RPMI7951 (cell line): ENCODE measurements around the gene ZNF560. TPM values are rescaled to one million over a fixed set of nuclear protein-coding genes. Genes with fewer than 3 reads are reported as not detected.
"Not testable (repeated sequence)": the region's sequence is repeated elsewhere in the genome, so short reads cannot be mapped to it uniquely, and the experiment has no call there.

ENCODE experiments used
- DNase-seq: peaks from one replicate; pipeline ENCODE4 v3.0.0-alpha.2; 2012; ENCODE audit warnings: low read depth
- total RNA-seq: library from RNA; depleted of rRNA; stranded (reverse); fragments of >200 nt; shearing (Covaris generic); gene quantifications from 2 replicates; pipeline ENCODE4 v1.2.3, GENCODE V29; 2014; rRNA removed

ZNF560 gene
- 3.1 and 4.2 TPM in 2 replicates for total RNA-seq

DNA sequence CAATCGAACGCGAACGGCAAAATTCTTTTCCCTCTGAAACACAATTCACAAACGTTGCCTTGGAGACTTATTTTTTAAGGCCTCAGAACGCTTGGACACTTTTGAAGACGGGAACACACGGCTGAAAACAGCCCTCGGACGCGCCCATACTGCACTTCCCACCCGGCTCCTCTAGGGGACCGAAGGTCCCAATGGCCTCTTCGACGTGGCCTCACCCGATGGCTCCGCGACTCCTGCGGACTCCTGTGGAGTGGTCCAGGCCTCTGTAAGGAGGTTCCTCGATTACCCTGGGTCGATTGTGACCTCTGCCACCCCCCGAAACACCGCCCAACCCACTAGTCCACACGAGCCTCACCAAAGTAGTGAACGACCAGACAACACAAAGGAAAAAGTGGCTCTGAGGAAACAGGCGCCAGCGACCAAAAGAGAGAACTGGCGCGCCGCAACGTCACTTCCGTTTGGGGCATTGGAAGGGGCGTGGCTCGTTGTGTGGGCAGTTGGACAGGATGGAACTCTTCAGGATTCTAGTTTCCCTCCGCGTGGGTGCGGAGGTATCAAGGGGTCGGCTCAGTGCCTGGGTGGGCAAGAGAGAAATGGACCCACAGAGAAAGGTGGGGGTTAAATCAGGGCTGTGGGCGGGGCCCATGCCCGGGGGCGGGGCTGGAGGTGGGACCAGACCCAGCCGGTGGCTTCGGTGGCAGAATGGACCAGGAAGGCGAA is at the start of gene ZNF560:
ZNF560 (minus strand) TSS at position 434 of the 720 bp plus-strand sequence. CDS start 23,303 bp downstream, outside the sequence.
- DNase-seq, result peak; percentile 82

DNA sequence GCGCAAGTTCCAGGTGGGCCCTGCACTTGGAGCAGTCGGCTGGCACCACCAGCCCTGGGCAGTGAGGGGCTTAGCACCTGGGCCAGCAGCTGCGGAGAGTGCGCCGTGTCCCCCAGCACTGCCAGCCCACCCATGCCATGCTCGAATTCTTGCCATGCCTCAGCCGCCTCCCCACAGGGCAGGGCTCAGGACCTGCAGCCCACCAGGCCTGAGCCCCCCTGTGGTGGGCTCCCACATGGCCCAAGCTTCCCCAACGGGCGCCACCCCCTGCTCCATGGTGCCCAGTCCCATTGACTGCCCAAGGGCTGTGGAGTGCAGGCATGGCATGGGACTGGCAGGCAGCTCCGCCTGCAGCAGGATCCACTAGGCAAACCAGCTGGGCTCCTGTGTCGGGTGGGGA is 49.5 kb upstream of the ZNF560 start:
- DNase-seq, result no peak

DNA sequence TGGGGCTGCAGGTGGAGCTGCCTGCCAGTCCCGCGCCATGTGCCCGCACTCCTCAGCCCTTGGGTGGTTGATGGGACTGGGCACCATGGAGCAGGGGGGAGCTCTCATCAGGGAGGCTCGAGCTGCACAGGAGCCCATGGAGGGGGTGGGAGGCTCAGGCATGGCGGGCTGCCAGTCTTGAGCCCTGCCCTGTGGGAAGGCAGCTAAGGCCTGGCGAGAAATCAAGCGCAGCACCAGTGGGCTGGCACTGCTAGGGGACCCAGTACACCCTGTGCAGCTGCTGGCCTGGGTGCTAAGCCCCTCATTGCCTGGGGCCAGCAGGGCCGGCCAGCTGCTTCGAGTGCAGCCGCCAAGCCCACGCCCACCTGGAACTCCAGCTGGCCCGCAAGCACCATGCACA is 42.9 kb upstream of the ZNF560 start:
- not testable (repeated sequence) for DNase-seq

DNA sequence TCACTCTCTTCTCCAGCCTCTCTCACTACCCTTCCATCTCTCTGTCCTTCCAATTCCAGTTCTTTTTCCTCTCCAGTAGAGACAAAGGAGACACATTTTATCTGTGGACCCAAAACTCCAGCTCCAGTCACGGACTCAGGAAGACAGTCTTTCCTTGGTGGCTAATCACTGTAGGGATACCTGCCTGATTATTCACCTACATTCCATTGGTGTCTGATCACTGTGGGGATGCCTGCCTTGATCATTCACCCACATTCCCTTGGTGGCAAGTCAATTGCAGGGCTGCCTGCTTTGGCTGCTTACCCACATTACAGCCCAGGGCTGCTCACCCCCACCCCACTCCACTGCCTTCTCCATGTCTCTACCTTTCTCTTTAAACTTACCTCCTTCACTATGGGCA is 41.5 kb upstream of the ZNF560 start:
- DNase-seq, result not testable (repeated sequence)

DNA sequence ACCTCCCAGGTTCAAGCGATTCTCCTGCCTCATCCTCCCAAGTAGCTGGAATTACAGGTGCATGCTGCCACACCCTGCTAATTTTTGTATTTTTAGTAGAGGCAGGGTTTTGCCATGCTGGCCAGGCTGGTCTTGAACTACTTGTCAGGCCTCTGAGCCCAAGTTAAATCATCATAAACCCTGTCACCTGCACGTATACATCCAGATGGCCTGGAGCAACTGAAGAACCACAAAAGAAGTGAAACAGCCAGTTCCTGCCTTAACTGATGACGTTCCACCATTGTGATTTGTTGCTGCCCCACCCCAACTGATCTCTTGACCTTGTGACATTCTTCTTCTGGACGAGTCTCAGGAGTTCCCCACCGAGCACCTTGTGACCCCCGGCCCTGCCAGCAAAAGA is 40.8 kb upstream of the ZNF560 start:
- not testable (repeated sequence) for DNase-seq

DNA sequence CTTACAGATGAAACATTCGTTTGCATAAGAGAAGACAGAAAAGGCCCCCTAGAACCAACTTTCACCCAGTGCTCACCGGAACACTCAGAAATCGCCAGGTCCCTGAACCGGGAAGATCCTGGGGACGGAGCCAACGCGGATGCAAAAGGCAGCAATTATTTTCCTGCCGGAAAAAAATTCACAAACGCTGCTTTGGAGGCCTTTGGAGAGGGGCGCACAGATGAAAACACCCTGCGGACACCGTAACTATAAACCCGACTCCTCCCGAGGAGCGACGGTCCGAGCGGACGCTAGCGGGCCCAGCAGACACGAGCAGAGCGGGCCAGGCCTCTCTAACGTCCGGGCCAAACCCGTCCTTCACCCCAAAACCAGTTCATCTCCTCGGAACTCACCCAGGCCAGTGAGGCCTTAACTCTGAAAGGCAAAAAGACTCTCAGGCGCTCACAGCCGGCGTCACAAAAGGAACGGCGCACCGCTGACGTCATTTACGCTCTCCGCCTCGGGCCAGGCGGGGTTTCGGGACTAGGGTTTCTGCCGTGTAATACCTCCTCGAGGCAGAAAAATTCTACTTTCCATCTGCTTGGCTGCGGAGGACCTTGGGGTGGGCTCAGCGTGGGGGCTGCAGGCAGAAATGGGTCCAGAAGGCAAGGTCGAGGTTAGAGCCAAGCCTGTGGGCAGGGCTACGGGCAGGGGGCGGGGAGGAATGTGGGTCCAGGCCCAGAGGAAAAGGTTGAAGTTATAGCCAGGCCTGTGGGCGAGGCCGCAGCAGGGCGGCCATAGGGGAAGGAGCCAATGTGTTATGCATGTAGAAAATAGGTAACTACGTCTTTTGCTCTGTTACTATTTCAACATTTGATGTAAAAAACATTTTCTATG is 40.0 kb upstream of the ZNF560 start, which contains the start of gene ZNF426:
ZNF426 (minus strand) TSS at position 463 of the 876 bp plus-strand sequence. CDS start 2,413 bp downstream, outside the sequence.
- peak; percentile 87 for DNase-seq

DNA sequence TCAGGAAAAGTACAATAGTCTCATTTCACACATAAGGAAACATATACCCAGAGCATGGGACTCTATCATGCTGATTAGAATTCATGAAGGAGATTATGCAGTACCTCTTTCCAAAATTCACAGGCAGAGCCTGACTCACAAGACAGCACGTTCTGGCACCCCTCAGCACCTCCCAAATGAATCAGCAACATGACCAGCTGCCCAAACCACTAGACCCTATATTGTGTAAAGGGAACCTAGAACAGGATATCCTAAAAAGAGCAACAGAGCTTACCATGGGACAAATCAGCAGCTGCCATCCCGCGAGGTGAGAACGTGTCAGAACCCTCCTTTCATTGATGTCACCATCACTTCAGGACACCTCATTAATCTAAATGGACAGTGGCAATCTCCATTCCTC is 37.5 kb upstream of the ZNF560 start:
- peak; percentile 10 for DNase-seq

DNA sequence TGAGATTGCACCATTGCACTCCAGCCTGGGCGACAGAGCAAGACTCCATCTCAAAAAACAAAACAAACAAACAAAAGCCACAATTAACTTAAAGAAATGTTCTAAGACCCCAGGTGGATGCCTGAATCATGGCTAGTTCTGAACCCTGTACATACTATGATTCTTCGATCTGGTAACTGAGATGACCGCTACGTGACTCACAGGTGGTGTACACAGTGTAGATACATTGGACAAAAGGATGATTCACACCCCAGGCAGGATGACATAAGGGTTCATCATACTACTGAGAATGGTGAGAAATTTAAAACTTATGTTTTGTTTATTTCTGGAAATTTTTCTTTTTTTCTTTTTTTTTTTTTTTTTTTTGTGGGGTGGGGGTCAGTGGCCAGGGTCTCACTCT is 33.5 kb upstream of the ZNF560 start:
- DNase-seq, result peak; percentile 62

DNA sequence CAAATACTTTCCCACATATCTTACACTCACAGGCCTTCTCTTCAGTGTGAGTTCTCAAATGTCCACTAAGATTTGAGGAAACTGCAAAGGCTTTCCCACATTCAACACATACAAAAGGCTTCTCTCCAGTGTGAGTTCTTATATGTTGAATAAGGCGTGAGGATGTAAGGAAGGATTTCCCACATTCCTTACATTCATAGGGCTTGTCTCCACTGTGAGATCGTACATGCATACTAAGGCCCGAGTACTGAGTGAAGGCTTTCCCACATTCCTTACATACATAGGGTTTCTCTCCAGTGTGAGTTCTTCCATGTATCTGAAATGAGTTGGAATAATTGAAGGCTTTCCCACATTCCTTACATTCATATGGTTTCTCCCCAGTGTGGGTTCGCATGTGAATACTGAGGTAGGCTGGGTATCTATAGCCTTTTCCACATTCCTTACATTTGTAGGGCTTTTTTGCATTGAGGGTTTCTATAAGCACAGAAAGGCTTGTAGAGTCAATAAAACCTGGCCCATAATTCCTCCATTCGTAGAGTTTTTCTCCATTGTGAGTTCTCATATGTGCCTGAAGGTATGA is 30.4 kb upstream of the ZNF560 start:
- peak; percentile 31 for DNase-seq

DNA sequence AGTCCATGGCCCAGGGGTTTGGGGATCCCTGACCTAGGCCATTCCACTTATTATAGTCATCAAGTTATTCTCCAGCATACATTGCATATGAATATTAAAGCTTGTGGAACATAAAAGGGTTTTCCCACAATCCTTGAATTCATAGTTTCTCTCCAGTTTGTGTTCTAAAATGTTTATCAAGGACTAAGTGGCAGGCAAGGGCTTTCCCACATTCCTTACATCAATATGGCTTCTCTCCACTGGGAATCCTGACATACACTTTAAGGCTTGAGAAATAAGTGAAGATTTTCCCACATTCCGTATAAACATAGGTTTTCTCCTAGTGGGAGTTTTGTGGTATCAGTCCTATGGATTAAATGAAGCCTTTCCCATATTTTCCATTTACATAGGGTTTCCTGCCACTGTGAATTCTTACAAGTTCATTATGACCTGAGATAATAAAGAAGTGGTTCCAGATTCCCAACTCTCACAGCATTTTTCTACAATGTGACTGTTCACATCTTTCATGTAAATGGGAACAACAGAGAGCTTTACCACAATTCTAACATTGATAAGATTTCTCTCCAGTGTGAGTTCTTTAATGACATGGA is 25.6 kb upstream of the ZNF560 start:
- DNase-seq, result no peak

DNA sequence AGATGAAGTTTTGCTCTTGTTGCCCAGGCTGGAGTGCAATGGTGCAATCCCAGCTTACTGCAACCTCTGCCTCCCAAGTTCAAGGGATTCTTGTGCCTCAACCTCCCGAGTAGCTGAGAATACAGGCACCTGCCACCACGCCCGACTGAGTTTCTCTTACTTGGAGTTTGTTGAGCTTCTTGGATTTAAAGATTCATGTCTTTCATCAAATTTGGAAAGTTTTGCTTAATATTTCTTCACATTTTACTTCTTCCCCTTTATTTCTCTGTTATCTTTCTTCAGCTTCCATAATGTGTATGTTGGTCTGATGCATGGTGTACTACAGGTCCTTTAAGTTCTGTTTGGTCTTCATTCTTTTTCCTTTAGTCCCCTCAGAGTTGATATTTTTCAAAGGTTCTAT is 8.9 kb upstream of the ZNF560 start:
- no peak for DNase-seq

DNA sequence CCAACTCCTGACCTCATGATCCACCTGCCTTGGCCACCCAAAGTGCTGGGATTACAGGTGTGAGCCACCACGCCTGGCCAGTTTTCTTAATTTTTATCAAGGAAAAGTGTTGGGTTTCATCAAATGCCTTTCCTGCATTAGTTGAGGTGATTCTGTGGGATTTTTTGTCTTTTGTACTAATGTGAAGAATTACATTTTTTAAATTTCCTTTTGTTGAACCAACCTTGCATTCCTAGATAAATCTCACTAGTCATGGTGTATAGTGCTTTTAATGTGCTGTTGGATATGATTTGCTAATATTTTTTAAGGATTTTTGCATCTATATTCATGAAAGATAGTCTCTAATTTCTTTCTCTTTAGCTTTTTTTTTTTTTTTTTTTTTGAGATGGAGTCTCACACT is 2.4 kb upstream of the ZNF560 start:
- no peak for DNase-seq

DNA sequence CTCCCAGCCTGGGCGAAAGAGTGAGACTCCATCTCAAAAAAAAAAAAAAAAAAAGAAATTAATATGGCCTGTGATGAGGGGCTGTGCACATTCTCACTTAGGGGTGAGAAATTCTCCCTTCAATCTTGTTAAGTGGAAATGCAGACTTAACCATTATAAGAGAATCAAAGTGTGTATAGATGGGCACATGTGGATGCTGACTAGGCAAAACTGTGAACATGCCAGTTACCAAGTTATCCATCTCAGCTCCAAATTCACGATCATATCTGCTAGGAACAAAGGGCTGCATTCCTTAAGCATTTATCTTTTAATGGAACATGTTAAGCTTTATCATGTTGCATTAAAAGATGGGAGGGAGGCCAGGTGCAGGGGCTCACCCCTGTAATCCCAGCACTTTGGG is 4.3 kb downstream of the ZNF560 start:
- no peak for DNase-seq

DNA sequence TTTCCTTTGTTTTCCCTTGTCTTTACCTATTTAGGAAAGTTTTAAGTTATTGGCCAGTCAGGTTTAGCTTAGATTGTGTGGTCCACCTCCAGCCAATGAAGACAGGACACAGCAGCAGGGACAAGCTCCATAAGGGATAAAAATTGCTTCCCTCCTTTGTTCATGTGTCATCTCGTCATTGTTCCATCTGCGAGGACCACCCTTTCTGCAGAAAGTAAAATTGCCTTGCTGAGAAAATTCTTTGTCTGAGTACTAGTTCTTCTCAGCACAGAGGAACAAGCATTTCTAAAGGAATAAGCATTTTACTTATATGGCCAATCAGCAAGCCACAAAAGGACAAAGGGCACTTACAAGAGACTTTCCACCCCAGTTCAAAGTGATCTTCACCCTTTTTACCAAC is 11.4 kb downstream of the ZNF560 start:
- DNase-seq, result no peak

DNA sequence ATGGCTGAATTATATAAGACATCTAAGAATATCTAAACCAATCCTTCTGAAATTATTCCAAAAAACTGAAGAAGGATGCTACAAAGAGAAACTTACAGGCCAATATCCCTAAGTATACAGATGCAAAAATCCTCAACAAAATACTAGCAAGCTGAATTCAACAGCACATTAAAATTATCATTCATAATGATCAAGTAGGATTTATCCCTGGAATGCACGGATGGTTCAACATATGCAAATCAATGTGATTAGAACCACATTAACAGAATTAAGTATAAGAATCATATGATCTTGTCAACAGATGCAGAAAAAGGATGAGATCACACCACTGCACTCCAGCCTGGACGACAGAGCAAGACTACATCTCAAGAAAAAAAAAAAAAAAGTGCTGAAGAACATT is 13.3 kb downstream of the ZNF560 start:
- DNase-seq, result no peak

DNA sequence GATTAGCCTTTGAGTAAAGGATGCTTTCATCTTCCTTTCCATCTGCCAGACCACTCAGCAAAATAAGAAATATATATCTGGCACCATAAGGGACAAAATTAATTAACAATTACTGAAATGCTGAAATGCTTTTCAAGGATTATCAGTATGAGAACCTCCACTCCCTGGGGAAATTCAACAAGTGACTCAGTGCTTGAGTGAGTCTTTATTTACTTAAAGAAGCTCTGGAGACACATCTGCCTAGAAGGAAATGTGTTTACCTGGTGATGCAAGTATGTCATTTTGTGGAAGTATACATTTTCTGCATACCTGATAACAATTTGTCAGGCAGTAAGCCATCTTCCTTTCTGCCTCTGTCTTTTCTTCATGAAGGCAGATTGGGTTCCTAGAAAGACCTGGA is 23.4 kb downstream of the ZNF560 start:
- DNase-seq, result no peak

DNA sequence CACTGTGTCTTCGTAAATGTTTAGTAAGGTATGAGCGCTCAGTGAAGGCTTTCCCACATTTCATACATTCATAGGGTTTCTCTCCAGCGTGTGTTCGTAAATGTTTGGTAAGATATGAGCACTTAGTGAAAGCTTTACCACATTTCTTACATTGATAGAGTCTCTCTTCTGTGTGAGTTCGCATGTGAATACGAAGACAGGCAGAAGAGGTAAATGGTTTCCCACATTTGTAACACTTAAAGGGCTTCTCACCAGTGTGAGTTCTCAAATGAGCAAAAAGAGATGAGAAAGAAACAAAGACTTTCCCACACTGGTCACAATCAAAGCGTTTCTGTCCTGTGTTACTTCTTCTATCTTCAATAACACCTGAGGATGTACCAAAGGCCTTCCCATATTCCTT is 31.3 kb downstream of the ZNF560 start:
- DNase-seq, result no peak

DNA sequence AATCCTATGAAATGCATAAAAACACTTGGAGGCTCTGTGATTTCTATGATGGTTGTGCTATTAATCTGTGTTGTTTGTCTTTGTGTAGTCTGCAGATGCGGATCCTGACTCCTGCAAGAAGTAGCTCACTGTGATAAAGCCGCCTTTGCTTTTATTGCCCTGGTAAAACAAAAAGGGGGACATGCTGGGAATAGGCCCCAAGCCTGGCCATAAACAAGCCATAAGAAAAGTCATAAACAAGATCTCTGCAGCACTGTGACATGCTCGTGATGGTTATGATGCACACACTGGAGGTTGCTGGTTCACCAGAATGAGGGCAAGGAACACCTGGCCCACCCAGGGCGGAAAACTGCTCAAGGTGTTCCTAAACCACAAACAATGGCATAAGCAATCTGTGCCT is 36.5 kb downstream of the ZNF560 start:
- no peak for DNase-seq

DNA sequence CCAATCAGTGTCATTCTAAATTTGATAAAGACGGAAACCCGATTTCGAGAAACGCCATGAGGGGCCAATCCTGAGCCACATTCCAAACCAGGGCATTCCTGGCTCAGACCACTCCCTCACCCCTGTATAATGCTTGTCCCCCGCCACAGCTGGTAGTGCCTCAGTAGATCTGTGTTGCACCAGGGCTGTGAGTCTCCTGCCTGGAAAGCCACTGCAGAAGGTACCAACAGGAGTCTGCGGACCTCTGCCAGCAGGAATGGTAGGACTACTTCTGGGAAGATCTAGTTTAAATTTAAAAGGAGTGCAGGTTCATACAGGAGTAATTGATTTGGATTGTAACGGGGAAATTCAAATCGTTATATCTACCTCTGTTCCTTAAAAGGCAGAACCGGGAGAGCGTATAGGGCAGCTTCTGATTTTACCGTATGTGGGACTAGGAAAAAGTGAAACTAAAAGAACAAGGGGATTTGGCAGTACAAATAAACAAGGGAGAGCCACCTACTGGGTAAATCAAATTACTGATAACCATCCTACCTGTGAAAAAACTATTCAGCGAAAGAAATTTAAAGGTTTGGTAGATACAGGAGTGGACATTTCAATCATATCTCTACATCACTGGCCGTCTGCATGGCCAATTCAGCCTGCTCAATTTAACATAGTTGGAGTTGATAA is 42.3 kb downstream of the ZNF560 start:
- peak; percentile 62 for DNase-seq

DNA sequence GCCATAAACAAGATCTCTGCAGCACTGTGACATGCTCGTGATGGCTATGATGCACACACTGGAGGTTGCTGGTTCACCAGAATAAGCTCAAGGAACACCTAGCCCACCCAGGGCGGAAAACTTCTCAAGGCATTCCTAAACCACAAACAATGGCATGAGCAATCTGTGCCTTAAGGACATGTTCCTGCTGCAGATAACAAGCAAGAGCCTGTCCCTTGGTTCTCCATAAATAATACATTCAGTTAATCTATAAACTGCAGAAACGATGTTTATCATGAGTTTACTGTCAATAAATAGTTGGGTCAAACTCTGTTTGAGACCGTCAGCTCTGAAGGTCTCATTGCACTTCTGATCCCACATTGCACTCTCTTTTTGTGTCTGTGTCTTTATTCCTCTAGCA is 44.5 kb downstream of the ZNF560 start:
- peak; percentile 4 for DNase-seq

DNA sequence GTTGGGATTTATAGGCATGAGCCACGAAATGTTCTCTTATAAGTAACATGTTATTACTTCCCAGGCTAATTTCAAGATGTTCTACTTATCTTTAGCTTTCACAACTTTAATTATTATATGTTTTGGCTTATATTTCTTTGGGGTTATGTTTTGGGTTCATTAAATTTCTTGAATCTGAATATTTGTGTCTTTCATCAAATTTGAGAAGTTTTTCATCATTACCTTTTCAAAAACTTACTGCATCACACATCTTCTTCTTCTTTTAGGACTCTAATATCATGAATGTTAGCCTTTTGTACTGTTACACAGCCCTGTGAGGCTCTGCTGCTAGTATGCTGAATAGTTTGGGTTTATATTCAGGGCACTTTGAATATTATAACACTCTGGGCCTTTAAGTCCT is 53.4 kb downstream of the ZNF560 start:
- no peak for DNase-seq

DNA sequence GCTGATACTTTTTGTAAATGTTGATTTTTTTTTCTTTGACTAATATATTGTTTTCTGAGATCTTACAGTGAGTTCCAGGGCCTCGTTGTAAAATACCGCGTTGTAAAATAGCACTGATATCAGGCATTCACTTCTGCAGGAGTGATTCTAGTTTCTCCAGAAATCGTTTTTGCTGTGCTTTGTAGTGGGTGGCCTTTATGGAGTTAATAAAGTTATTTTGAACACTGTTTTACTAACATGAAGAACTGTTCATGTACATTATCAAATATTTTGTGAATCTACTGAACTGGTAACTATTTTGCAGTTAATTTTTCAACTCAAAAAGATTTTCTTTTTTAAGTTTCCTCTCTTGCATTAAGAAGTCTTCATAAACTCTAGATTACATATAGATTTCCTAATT is 62.1 kb downstream of the ZNF560 start:
- DNase-seq, result no peak
